B cell (primary cell): ENCODE measurements around the gene LMTK3. TPM values are rescaled to one million over a fixed set of nuclear protein-coding genes. Genes with fewer than 3 reads are reported as not detected.

Source experiments
- ATAC-seq: fragments of 200-7000 bp; cut with Tn5 transposase; one replicate; pipeline ENCODE4 v1.10.0; 2021; ENCODE audit warnings: low read depth, mild to moderate bottlenecking, moderate number of reproducible peaks, moderate library complexity
- CTCF ChIA-PET: fragments of 350-600 bp; sonication (Branson Sonifier 250); formaldehyde crosslinking; loops from one replicate; lab custom pipeline; 2021; ENCODE audit warnings: antibody characterized with exemption, inconsistent platforms; lab: Charles Lee
- POLR2A ChIA-PET: fragments of 350-600 bp; sonication (Branson Sonifier 250); formaldehyde crosslinking; loops from one replicate; lab custom pipeline; 2021; ENCODE audit warnings: antibody characterized with exemption; lab: Charles Lee
- DNase-seq: peaks from one replicate; pipeline ENCODE4 v3.0.0; 2013
- H2AFZ ChIP-seq: 2 replicates; pipeline ENCODE4 v1.6.1; 2012; ENCODE audit warnings: mild to moderate bottlenecking, low read depth, low read length; ENCODE audit not compliant: insufficient read depth, poor library complexity, severe bottlenecking
- H3K27ac ChIP-seq, 2 donors: 1 replicate in 1 of 2; 2 replicates in 1 of 2; pipeline ENCODE4 v1.5.1; 2012 to 2013; ENCODE audit warnings: low read length in 2 of 2, mild to moderate bottlenecking in 2 of 2, moderate library complexity in 1 of 2
- H3K27me3 ChIP-seq, 4 experiments: fragments of 200-600 bp in 1 of 4; sonication (generic) in 1 of 4; replicated peaks in 1 of 4; 1 replicate in 2 of 4; 2 replicates in 2 of 4; pipeline versions ENCODE4 v1.6.1 to v1.7.0; 2013 to 2016; ENCODE audit warnings: low read length in 3 of 4, mild to moderate bottlenecking in 2 of 4, mixed read lengths in 1 of 4, moderate library complexity in 1 of 4; ENCODE audit not compliant: insufficient read depth in 4 of 4, control insufficient read depth in 3 of 4; ENCODE audit errors: control extremely low read depth in 1 of 4
- H3K36me3 ChIP-seq, 2 experiments: replicated peaks in 1 of 2; 1 replicate in 1 of 2; 2 replicates in 1 of 2; pipeline versions ENCODE4 v1.6.1 to v1.7.1; 2013; ENCODE audit warnings: low read length in 1 of 2; ENCODE audit not compliant: insufficient read depth in 2 of 2, control insufficient read depth in 1 of 2; ENCODE audit errors: control extremely low read depth in 1 of 2, extremely low read depth in 1 of 2
- H3K4me1 ChIP-seq, 2 donors: fragments of 200-600 bp in 1 of 2; sonication (generic) in 1 of 2; 1 replicate in 1 of 2; 2 replicates in 1 of 2; pipeline versions ENCODE4 v1.5.1 to v1.6.1; 2013 to 2017; ENCODE audit warnings: low read length in 2 of 2; ENCODE audit not compliant: control insufficient read depth in 2 of 2, insufficient read depth in 2 of 2
- H3K4me2 ChIP-seq: replicated peaks from 2 replicates; pipeline ENCODE3; 2012; ENCODE audit warnings: mild to moderate bottlenecking, low read depth, low read length; ENCODE audit not compliant: poor library complexity, severe bottlenecking
- H3K4me3 ChIP-seq, 5 experiments: fragments of 200-600 bp in 1 of 5; sonication (generic) in 1 of 5; 1 replicate in 3 of 5; 2 replicates in 2 of 5; pipeline versions ENCODE4 v1.5.1 to v1.7.0; 2011 to 2016; ENCODE audit warnings: low read length in 4 of 5, mild to moderate bottlenecking in 4 of 5, low read depth in 2 of 5, control low read depth in 1 of 5, moderate library complexity in 1 of 5; ENCODE audit not compliant: insufficient read depth in 1 of 5; ENCODE audit errors: control extremely low read depth in 1 of 5, extremely low read depth in 1 of 5
- H3K79me2 ChIP-seq: fragments of 200-600 bp; sonication (generic); one replicate; pipeline ENCODE4 v1.6.0; 2016; ENCODE audit warnings: low read length; ENCODE audit not compliant: control insufficient read depth, insufficient read depth
- H3K9ac ChIP-seq: fragments of 200-600 bp; sonication (generic); 2 replicates; pipeline ENCODE4 v1.6.1; 2017; ENCODE audit warnings: mild to moderate bottlenecking, low read length, moderate library complexity
- H3K9me3 ChIP-seq, 3 donors: one replicate each; pipeline versions ENCODE4 v1.6.1 to v1.7.1; 2013; ENCODE audit warnings: low read length in 2 of 3; ENCODE audit not compliant: control insufficient read depth in 2 of 3, insufficient read depth in 1 of 3; ENCODE audit errors: control extremely low read depth in 1 of 3
- H4K20me1 ChIP-seq: 2 replicates; pipeline ENCODE4 v1.6.0; 2012; ENCODE audit warnings: mild to moderate bottlenecking, low read length; ENCODE audit not compliant: insufficient read depth, control insufficient read depth, poor library complexity, severe bottlenecking
- H3K27ac Mint-ChIP-seq: one replicate; pipeline ENCODE4 v1.8.0; 2021; ENCODE audit warnings: mixed read lengths
- H3K27me3 Mint-ChIP-seq: one replicate; pipeline ENCODE4 v1.8.0; 2021; ENCODE audit warnings: mixed read lengths
- H3K4me1 Mint-ChIP-seq: one replicate; pipeline ENCODE4 v1.8.0; 2021; ENCODE audit warnings: mixed read lengths
- H3K4me3 Mint-ChIP-seq: one replicate; pipeline ENCODE4 v1.8.0; 2021; ENCODE audit warnings: mixed read lengths
- H3K9me3 Mint-ChIP-seq: one replicate; pipeline ENCODE4 v1.8.0; 2022; ENCODE audit warnings: mixed read lengths; ENCODE audit not compliant: insufficient read depth
- EZH2 ChIP-seq: IDR thresholded peaks from 2 replicates; pipeline ENCODE4 v1.6.1; 2012; ENCODE audit warnings: borderline replicate concordance, low read depth, mild to moderate bottlenecking, moderate library complexity, low read length; ENCODE audit not compliant: insufficient read depth, poor library complexity, severe bottlenecking
- WGBS: methylation state at CpG from one replicate; pipeline ENCODE4 v1.1.5; 2013; ENCODE audit warnings: missing lambda C conversion rate; ENCODE audit not compliant: insufficient coverage; 5-methylcytosine and 5-hydroxymethylcytosine counted together
- intact Hi-C: fragments of 100-400 bp; cut with micrococcal nuclease; formaldehyde crosslinking; loops from one replicate; pipeline ENCODE4 v1.10.0; 2022
- polyA plus RNA-seq: library from polyadenylated mRNA; depleted of rRNA; stranded (reverse); fragments of >200 nt; gene quantifications from 2 replicates; pipeline ENCODE4 v1.2.3, GENCODE V29; 2012
- total RNA-seq, 2 donors: library from RNA; stranded (reverse); fragments of 120-200 nt in 1 of 2; gene quantifications; 1 replicate in 1 of 2; 2 replicates in 1 of 2; pipeline versions ENCODE4 v1.2.3 to v1.2.4, GENCODE V29; 2013 to 2022
- TF ChIP-seq, protein P1 (sequence below): fragments of 200-600 bp; IDR thresholded peaks from one replicate; pipeline ENCODE4 v1.8.0; 2022; ENCODE audit warnings: antibody characterized with exemption, mild to moderate bottlenecking

Gene LMTK3
- total and polyA plus RNA-seq, 2 donors (not counting 1 experiment from before 2014, with no cell fraction given) = 0.19 to 1.6 TPM

DNA sequence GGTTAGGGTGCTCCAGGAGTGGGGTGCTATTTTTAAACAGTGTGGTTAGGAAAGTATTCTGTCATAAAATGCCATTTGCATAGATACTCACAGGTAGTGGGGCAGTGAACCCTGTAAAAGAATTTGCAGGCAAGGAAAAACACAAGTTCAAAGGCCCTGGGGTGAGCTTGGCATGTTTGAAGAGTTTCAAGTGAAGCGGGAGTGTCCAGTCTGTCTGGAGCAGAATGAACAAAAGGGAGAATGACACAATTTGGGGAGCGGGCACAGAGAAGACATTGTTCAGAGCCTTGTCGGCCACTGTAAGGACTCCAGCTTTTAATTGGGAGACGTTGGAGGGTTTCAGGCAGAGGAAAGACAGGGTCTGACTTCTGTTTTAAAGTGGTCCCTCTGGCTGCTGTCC, 63.1 kb downstream of the LMTK3 start:
- no peak for DNase-seq
- peaks cover 32% of the 10 kb centered on the region for H3K79me2 ChIP-seq
- H4K20me1 ChIP-seq = peaks cover 12% of the 10 kb centered on the region
- peaks cover 0 to 60% of the 10 kb centered on the region in 2 experiments for H3K36me3 ChIP-seq
- peaks cover 11% of the 10 kb centered on the region for H3K27me3 Mint-ChIP-seq
- ATAC-seq = no peak
- no peaks in the 10 kb centered on the region for H3K9me3 Mint-ChIP-seq
- H3K27ac ChIP-seq = no peak overlapping the region
- H3K4me1 ChIP-seq = peaks cover 22 to 27% of the 10 kb centered on the region in 2 donors
- no peak overlapping the region for H2AFZ ChIP-seq
- intact Hi-C loops = no loop called here
- H3K4me2 ChIP-seq = no peak overlapping the region
- WGBS = 100% methylated on average over 4 of the region's 4 CpGs
- H3K27me3 ChIP-seq = peaks cover 0 to 11% (median 5%) of the 10 kb centered on the region in 4 experiments
- H3K9ac ChIP-seq = no peak overlapping the region
- ChIA-PET CTCF (interaction anchor here (0.8 kb wide), 1 partner anchor 18 kb away, joined by 3 read pairs; no protein-coding TSS in a partner anchor), POLR2A (no interaction called here)
- no peak for TF ChIP-seq EZH2
- TF ChIP-seq, protein P1, sequence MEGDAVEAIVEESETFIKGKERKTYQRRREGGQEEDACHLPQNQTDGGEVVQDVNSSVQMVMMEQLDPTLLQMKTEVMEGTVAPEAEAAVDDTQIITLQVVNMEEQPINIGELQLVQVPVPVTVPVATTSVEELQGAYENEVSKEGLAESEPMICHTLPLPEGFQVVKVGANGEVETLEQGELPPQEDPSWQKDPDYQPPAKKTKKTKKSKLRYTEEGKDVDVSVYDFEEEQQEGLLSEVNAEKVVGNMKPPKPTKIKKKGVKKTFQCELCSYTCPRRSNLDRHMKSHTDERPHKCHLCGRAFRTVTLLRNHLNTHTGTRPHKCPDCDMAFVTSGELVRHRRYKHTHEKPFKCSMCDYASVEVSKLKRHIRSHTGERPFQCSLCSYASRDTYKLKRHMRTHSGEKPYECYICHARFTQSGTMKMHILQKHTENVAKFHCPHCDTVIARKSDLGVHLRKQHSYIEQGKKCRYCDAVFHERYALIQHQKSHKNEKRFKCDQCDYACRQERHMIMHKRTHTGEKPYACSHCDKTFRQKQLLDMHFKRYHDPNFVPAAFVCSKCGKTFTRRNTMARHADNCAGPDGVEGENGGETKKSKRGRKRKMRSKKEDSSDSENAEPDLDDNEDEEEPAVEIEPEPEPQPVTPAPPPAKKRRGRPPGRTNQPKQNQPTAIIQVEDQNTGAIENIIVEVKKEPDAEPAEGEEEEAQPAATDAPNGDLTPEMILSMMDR = no peak
- no peak overlapping the region for H3K27ac Mint-ChIP-seq
- no peak overlapping the region for H3K4me3 Mint-ChIP-seq
- H3K9me3 ChIP-seq = peaks cover 0 to 9% (median 0%) of the 10 kb centered on the region in 3 donors
- no peak overlapping the region for H3K4me3 ChIP-seq
- peaks cover 35% of the 10 kb centered on the region for H3K4me1 Mint-ChIP-seq

DNA sequence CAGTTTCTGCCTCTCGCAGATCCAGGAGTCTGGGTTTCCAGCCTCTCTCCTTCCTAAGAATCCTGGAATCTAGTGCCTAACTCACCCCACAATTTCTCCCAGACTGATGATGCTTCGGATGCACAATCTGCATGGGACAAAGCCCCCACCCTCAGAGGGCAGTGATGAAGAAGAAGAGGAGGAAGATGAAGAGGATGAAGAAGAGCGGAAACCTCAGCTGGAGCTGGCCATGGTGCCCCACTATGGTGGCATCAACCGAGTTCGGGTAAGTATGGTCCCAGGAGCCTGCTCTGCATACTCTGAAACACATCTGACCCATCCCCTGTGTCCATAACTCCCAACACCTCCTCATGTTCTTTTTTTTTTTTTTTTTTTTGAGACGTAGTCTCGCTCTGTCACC, 65.1 kb downstream of the LMTK3 start:
- DNase-seq (peak; percentile 24), ATAC-seq (no peak)
- Mint-ChIP-seq H3K4me1 (peaks cover 39% of the 10 kb centered on the region), H3K27ac (peak overlapping the region; percentile 52), H3K4me3 (peak overlapping the region; percentile 97), H3K27me3 (peaks cover 18% of the 10 kb centered on the region), H3K9me3 (no peaks in the 10 kb centered on the region)
- Histone ChIP-seq H3K4me3 (peak overlapping the region; percentile 64 to 99 (median 94)), H3K36me3 (peaks cover 0 to 42% of the 10 kb centered on the region in 2 experiments), H3K4me2 (peak overlapping the region; percentile 78), H3K4me1 (peaks cover 22 to 27% of the 10 kb centered on the region in 2 donors), H3K79me2 (peaks cover 32% of the 10 kb centered on the region), H4K20me1 (peaks cover 7% of the 10 kb centered on the region), H3K27me3 (peaks cover 0 to 19% (median 11%) of the 10 kb centered on the region in 4 experiments), H2AFZ (peak overlapping the region; percentile 98), H3K9me3 (peaks cover 0 to 17% (median 0%) of the 10 kb centered on the region in 3 donors), H3K9ac (peak overlapping the region; percentile 95), H3K27ac (peak overlapping the region; percentile 88 to 91)
- 75% methylated on average over 1 of the region's 7 CpGs for WGBS
- no peak for TF ChIP-seq EZH2
- TF ChIP-seq, protein P1 = no peak
- ChIA-PET POLR2A (no interaction called here), CTCF (interaction anchor here (2.1 kb wide), 1 partner anchor 47 kb away, joined by 5 read pairs; no protein-coding TSS in a partner anchor)
- intact Hi-C loops = no loop called here
